Trophoblast cell (in vitro differentiated cells and primary cell): ENCODE data around the gene MYLK.

Source experiments
- DNase-seq, 2 donors: peaks; one replicate each; pipeline ENCODE4 v3.0.0-alpha.2; 2016
- H2AFZ ChIP-seq: 2 replicates; pipeline ENCODE4 v1.6.1; 2013; ENCODE audit warnings: low read length, moderate library complexity, mild to moderate bottlenecking; ENCODE audit not compliant: insufficient read depth, poor library complexity
- H2AK5ac ChIP-seq: 2 replicates; pipeline ENCODE4 v1.6.1; 2013; ENCODE audit warnings: mild to moderate bottlenecking, low read length
- H2BK120ac ChIP-seq: 2 replicates; pipeline ENCODE4 v1.6.1; 2013; ENCODE audit warnings: low read length, mild to moderate bottlenecking, moderate library complexity; ENCODE audit not compliant: insufficient read depth, poor library complexity
- H2BK12ac ChIP-seq: 2 replicates; pipeline ENCODE4 v1.6.1; 2013; ENCODE audit warnings: mild to moderate bottlenecking, low read length, moderate library complexity
- H2BK5ac ChIP-seq: 2 replicates; pipeline ENCODE4 v1.6.1; 2013; ENCODE audit warnings: low read length, low read depth, moderate library complexity, mild to moderate bottlenecking; ENCODE audit not compliant: poor library complexity
- H3K14ac ChIP-seq: 2 replicates; pipeline ENCODE4 v1.6.1; 2013; ENCODE audit warnings: mild to moderate bottlenecking, low read length
- H3K18ac ChIP-seq: 2 replicates; pipeline ENCODE4 v1.6.1; 2013; ENCODE audit warnings: mild to moderate bottlenecking, low read length
- H3K23ac ChIP-seq: 2 replicates; pipeline ENCODE4 v1.6.1; 2013; ENCODE audit warnings: low read length
- H3K27ac ChIP-seq: 2 replicates; pipeline ENCODE4 v1.5.1; 2013; ENCODE audit warnings: low read depth, mild to moderate bottlenecking, inconsistent platforms, low read length, moderate library complexity
- H3K27me3 ChIP-seq: 2 replicates; pipeline ENCODE4 v1.6.1; 2013; ENCODE audit warnings: inconsistent platforms, mild to moderate bottlenecking, low read length, moderate library complexity; ENCODE audit not compliant: insufficient read depth
- H3K36me3 ChIP-seq, 2 experiments: 1 replicate in 1 of 2; 2 replicates in 1 of 2; pipeline ENCODE4 v1.6.1; 2013; ENCODE audit warnings: low read length in 2 of 2, mild to moderate bottlenecking in 2 of 2, moderate library complexity in 1 of 2; ENCODE audit not compliant: insufficient read depth in 2 of 2, control insufficient read depth in 1 of 2
- H3K4ac ChIP-seq: 2 replicates; pipeline ENCODE4 v1.6.1; 2013; ENCODE audit warnings: low read depth, mild to moderate bottlenecking, low read length, moderate library complexity
- H3K4me1 ChIP-seq, 2 experiments: 1 replicate in 1 of 2; 2 replicates in 1 of 2; pipeline ENCODE4 v1.6.1; 2013; ENCODE audit warnings: low read length in 2 of 2, mild to moderate bottlenecking in 2 of 2, moderate library complexity in 1 of 2; ENCODE audit not compliant: insufficient read depth in 2 of 2, control insufficient read depth in 1 of 2
- H3K4me2 ChIP-seq: 2 replicates; pipeline ENCODE4 v1.6.1; 2013; ENCODE audit warnings: inconsistent platforms, mild to moderate bottlenecking, low read length, moderate library complexity
- H3K4me3 ChIP-seq: 2 replicates; pipeline ENCODE4 v1.5.1; 2013; ENCODE audit warnings: mild to moderate bottlenecking, low read depth, low read length, inconsistent platforms
- H3K79me1 ChIP-seq: one replicate; pipeline ENCODE4 v1.6.1; 2013; ENCODE audit warnings: low read length
- H3K79me2 ChIP-seq: 2 replicates; pipeline ENCODE4 v1.6.1; 2013; ENCODE audit warnings: low read length, mild to moderate bottlenecking; ENCODE audit not compliant: control insufficient read depth, insufficient read depth, poor library complexity
- H3K9ac ChIP-seq: 2 replicates; pipeline ENCODE4 v1.6.1; 2013; ENCODE audit warnings: mild to moderate bottlenecking, low read length
- H3K9me3 ChIP-seq: 2 replicates; pipeline ENCODE4 v1.6.1; 2013; ENCODE audit warnings: low read depth, mild to moderate bottlenecking, control low read depth, inconsistent platforms, low read length; ENCODE audit not compliant: insufficient read depth
- H4K12ac ChIP-seq: 2 replicates; pipeline ENCODE4 v1.6.1; 2013; ENCODE audit warnings: low read depth, mild to moderate bottlenecking, low read length, moderate library complexity
- H4K8ac ChIP-seq: 2 replicates; pipeline ENCODE4 v1.6.1; 2013; ENCODE audit warnings: low read depth, mild to moderate bottlenecking, low read length, moderate library complexity
- H4K91ac ChIP-seq: one replicate; pipeline ENCODE4 v1.6.1; 2013; ENCODE audit warnings: low read depth, mild to moderate bottlenecking, low read length, moderate library complexity
- WGBS: extraction: QIAGEN DNeasy Blood & Tissue Kit; methylation state at CpG from one replicate; pipeline ENCODE4 v1.1.7; 2013; ENCODE audit warnings: missing lambda C conversion rate; ENCODE audit not compliant: insufficient read length, insufficient coverage; ENCODE audit errors: extremely low coverage; 5-methylcytosine and 5-hydroxymethylcytosine counted together

Gene MYLK

GRCh38 chr3:123791417-123791816 lies 92.7 kb downstream of the MYLK start:
- H2BK5ac ChIP-seq = peak overlapping the region; percentile 89
- H4K91ac ChIP-seq = peak overlapping the region; percentile 96
- no peak overlapping the region for H3K23ac ChIP-seq
- H3K14ac ChIP-seq = no peak overlapping the region
- H2BK120ac ChIP-seq = peak overlapping the region; percentile 65
- H3K18ac ChIP-seq = no peak overlapping the region
- H3K4me2 ChIP-seq = no peak overlapping the region
- H3K9me3 ChIP-seq = no peaks in the 10 kb centered on the region
- peak in 1 of 2 donors; percentile 24 for DNase-seq
- H3K9ac ChIP-seq = no peak overlapping the region
- peak overlapping the region; percentile 47 for H2BK12ac ChIP-seq
- no peak overlapping the region for H3K4me3 ChIP-seq
- peaks cover 3% of the 10 kb centered on the region in 2 experiments for H3K36me3 ChIP-seq
- H2AK5ac ChIP-seq = no peak overlapping the region
- H2AFZ ChIP-seq = no peak overlapping the region
- no CpG with 5 or more reads among the region's 3 CpGs for WGBS
- peaks cover 36 to 46% of the 10 kb centered on the region in 2 experiments for H3K4me1 ChIP-seq
- H3K27me3 ChIP-seq = no peaks in the 10 kb centered on the region
- peaks cover 5% of the 10 kb centered on the region for H3K79me2 ChIP-seq
- H4K8ac ChIP-seq = peak overlapping the region; percentile 32
- H3K27ac ChIP-seq = peak overlapping the region; percentile 99
- H3K4ac ChIP-seq = no peak overlapping the region
- peaks cover 51% of the 10 kb centered on the region for H3K79me1 ChIP-seq
- no peak overlapping the region for H4K12ac ChIP-seq

DNA sequence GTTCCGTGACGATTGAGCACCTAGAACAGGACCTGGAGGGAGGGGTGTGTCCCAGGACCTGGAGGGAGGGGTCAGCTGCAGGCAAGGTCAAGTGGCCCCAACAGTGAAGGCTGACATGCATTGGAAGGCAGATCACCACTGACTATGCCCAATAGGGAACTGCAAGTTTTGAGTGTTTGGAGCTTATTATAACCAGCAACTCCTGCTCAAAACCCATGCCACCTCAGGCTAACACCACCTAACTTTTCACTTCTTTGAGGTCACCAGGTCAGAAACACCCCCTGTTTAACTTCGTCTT lies 93.1 kb downstream of the MYLK start:
- Histone ChIP-seq H3K23ac (no peak overlapping the region), H3K27me3 (no peaks in the 10 kb centered on the region), H3K79me1 (peaks cover 51% of the 10 kb centered on the region), H3K9me3 (no peaks in the 10 kb centered on the region), H3K4me2 (no peak overlapping the region), H3K27ac (peak overlapping the region; percentile 99), H2AK5ac (no peak overlapping the region), H2BK12ac (no peak overlapping the region), H3K9ac (no peak overlapping the region), H3K18ac (no peak overlapping the region), H3K79me2 (peaks cover 5% of the 10 kb centered on the region), H4K8ac (peak overlapping the region; percentile 10), H3K14ac (peak overlapping the region; percentile 4), H4K91ac (peak overlapping the region; percentile 96), H2AFZ (no peak overlapping the region), H3K4ac (peak overlapping the region; percentile 40), H3K36me3 (peaks cover 3% of the 10 kb centered on the region in 2 experiments), H2BK120ac (peak overlapping the region; percentile 65), H2BK5ac (peak overlapping the region; percentile 89), H4K12ac (no peak overlapping the region), H3K4me1 (peaks cover 36 to 46% of the 10 kb centered on the region in 2 experiments), H3K4me3 (no peak overlapping the region)
- DNase-seq = no peak
- no CpG with 5 or more reads among the region's 3 CpGs for WGBS

GRCh38 chr3:123790254-123791072 lies 93.7 kb downstream of the MYLK start:
- Histone ChIP-seq H3K27ac (peak overlapping the region; percentile 99), H3K9me3 (no peaks in the 10 kb centered on the region), H2BK12ac (peak overlapping the region; percentile 83), H4K12ac (no peak overlapping the region), H3K27me3 (no peaks in the 10 kb centered on the region), H3K4me1 (peaks cover 36 to 46% of the 10 kb centered on the region in 2 experiments), H2AFZ (no peak overlapping the region), H2BK5ac (peak overlapping the region; percentile 89), H3K79me1 (peaks cover 51% of the 10 kb centered on the region), H3K14ac (peak overlapping the region; percentile 88), H3K79me2 (peaks cover 5% of the 10 kb centered on the region), H2AK5ac (peak overlapping the region; percentile 95), H3K4me3 (no peak overlapping the region), H3K4ac (peak overlapping the region; percentile 74), H2BK120ac (peak overlapping the region; percentile 96), H3K4me2 (peak overlapping the region; percentile 13), H4K91ac (peak overlapping the region; percentile 96), H3K36me3 (peaks cover 3% of the 10 kb centered on the region in 2 experiments), H3K18ac (peak overlapping the region; percentile 95), H3K9ac (no peak overlapping the region), H4K8ac (peak overlapping the region; percentile 86), H3K23ac (no peak overlapping the region)
- peak; percentile 73 to 84 for DNase-seq
- no CpG with 5 or more reads among the region's 9 CpGs for WGBS

DNA sequence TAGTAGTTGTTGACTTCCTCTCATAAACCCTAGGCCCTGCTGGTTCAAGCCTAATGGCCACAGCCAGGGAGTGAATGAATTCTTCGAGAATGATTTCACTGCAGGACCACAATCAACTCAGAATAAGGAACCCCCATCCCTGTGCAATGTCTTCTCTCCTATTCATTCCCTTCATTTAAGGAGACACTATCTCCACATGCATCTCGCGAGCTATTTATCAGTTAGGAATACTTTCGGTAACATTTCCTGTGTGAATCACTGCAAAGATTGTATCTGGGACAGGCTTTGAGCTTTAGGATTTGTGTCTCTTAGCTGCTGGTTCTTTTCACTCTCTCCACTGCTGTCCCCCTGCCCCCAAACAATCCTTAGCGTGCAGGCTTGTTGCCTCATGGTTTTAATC lies 94.4 kb downstream of the MYLK start:
- H3K27me3 ChIP-seq = no peaks in the 10 kb centered on the region
- H2AFZ ChIP-seq = no peak overlapping the region
- no peak overlapping the region for H3K14ac ChIP-seq
- H3K4me2 ChIP-seq = no peak overlapping the region
- H3K4me3 ChIP-seq = no peak overlapping the region
- no CpG with 5 or more reads among the region's 5 CpGs for WGBS
- no peak overlapping the region for H2AK5ac ChIP-seq
- no peak overlapping the region for H3K23ac ChIP-seq
- H2BK120ac ChIP-seq = no peak overlapping the region
- DNase-seq = peak; percentile 91 to 99
- no peak overlapping the region for H4K8ac ChIP-seq
- H2BK5ac ChIP-seq = peak overlapping the region; percentile 89
- no peak overlapping the region for H3K4ac ChIP-seq
- H3K18ac ChIP-seq = peak overlapping the region; percentile 95
- H3K79me2 ChIP-seq = peaks cover 5% of the 10 kb centered on the region
- H3K4me1 ChIP-seq = peaks cover 36 to 46% of the 10 kb centered on the region in 2 experiments
- H4K12ac ChIP-seq = no peak overlapping the region
- no peaks in the 10 kb centered on the region for H3K9me3 ChIP-seq
- no peak overlapping the region for H2BK12ac ChIP-seq
- H3K79me1 ChIP-seq = peaks cover 51% of the 10 kb centered on the region
- peak overlapping the region; percentile 96 for H4K91ac ChIP-seq
- H3K36me3 ChIP-seq = peaks cover 3% of the 10 kb centered on the region in 2 experiments
- no peak overlapping the region for H3K9ac ChIP-seq
- peak overlapping the region; percentile 99 for H3K27ac ChIP-seq
